GM12878 (cell line): ENCODE results near the gene PLXNA4. TPM values are rescaled to one million over a fixed set of nuclear protein-coding genes. Genes with fewer than 3 reads are reported as not detected.

Experiments used
- ATAC-seq: fragments of 200-7000 bp; cut with Tn5 transposase; 3 replicates; pipeline ENCODE4 v1.9.1; 2020; ENCODE audit warnings: mild to moderate bottlenecking, moderate library complexity
- BruUV-seq: library from RNA; stranded (reverse); fragments of 400-500 nt; replicated peaks from 2 replicates; lab custom pipeline; 2021; lab: Mats Ljungman, UMichigan
- CTCF ChIA-PET: fragments of 300-600 bp; sonication (Branson Sonifier 250); formaldehyde crosslinking; extraction: SDS; loops from one replicate; lab custom pipeline; 2021; ENCODE audit warnings: inconsistent platforms; lab: Yijun Ruan, JAX
- POLR2A ChIA-PET: fragments of 350-600 bp; formaldehyde crosslinking; extraction: SDS; loops from one replicate; lab custom pipeline; 2021; ENCODE audit warnings: inconsistent platforms; lab: Charles Lee
- RAD21 ChIA-PET: fragments of 300-600 bp; sonication (Branson Sonifier 250); formaldehyde crosslinking; loops from one replicate; lab custom pipeline; 2023; ENCODE audit warnings: antibody characterized with exemption; ENCODE audit not compliant: unreplicated experiment; lab: Charles Lee
- SMC1A ChIA-PET: fragments of 300-600 bp; sonication (Branson Sonifier 250); formaldehyde crosslinking; loops from one replicate; lab custom pipeline; 2023; ENCODE audit not compliant: unreplicated experiment, uncharacterized antibody; lab: Charles Lee
- DNase-seq: peaks from one replicate; pipeline ENCODE4 v3.0.0-alpha.2; 2011; ENCODE audit warnings: low read depth, low spot score
- FAIRE-seq: peaks from 3 replicates; lab custom pipeline; 2011; peaks lifted over from hg19 to GRCh38; lab: Jason Lieb, UNC
- H2AFZ ChIP-seq: 2 replicates; pipeline ENCODE4 v1.6.0; 2011; ENCODE audit warnings: low read depth, low read length, control low read depth; ENCODE audit not compliant: control insufficient read depth
- H3K27ac ChIP-seq: 2 replicates; pipeline ENCODE4 v1.5.1; 2011; ENCODE audit warnings: control low read depth; ENCODE audit not compliant: control insufficient read depth, insufficient read depth
- H3K27me3 ChIP-seq, 2 experiments: replicated peaks in 1 of 2; 2 replicates each; pipeline versions ENCODE4 v1.6.0 to v1.6.1; 2011; ENCODE audit warnings: low read length in 1 of 2; ENCODE audit not compliant: control insufficient read depth in 2 of 2, insufficient read depth in 2 of 2
- H3K36me3 ChIP-seq, 2 experiments: 2 replicates each; pipeline ENCODE4 v1.5.1; 2011; ENCODE audit warnings: low read length in 1 of 2; ENCODE audit not compliant: control insufficient read depth in 2 of 2, insufficient read depth in 2 of 2
- H3K4me1 ChIP-seq: 2 replicates; pipeline ENCODE4 v1.6.1; 2011; ENCODE audit warnings: mild to moderate bottlenecking, low read length, moderate library complexity, mixed read lengths; ENCODE audit not compliant: control insufficient read depth, insufficient read depth
- H3K4me2 ChIP-seq: 2 replicates; pipeline ENCODE4 v1.6.0; 2011; ENCODE audit warnings: control low read depth; ENCODE audit not compliant: control insufficient read depth, insufficient read depth
- H3K4me3 ChIP-seq: fragments of 200-600 bp; sonication (generic); 2 replicates; pipeline ENCODE4 v1.5.1; 2016
- H3K79me2 ChIP-seq: 2 replicates; pipeline ENCODE4 v1.6.0; 2011; ENCODE audit warnings: low read length; ENCODE audit not compliant: control insufficient read depth, insufficient read depth
- H3K9ac ChIP-seq: 2 replicates; pipeline ENCODE4 v1.8.0; 2011; ENCODE audit warnings: low read length, control low read depth, mixed read lengths; ENCODE audit not compliant: control insufficient read depth, insufficient read depth
- H3K9me3 ChIP-seq: replicated peaks from 3 replicates; pipeline ENCODE4 v1.5.1; 2011; ENCODE audit warnings: mild to moderate bottlenecking, low read length; ENCODE audit not compliant: control insufficient read depth, insufficient read depth
- H4K20me1 ChIP-seq: 2 replicates; pipeline ENCODE4 v1.6.0; 2011; ENCODE audit not compliant: control insufficient read depth, insufficient read depth
- BACH1 ChIP-seq: fragments of 450-650 bp; IDR thresholded peaks from 2 replicates; pipeline ENCODE4 v1.6.1; 2017; ENCODE audit warnings: mild to moderate bottlenecking, borderline replicate concordance
- CREB1 ChIP-seq: IDR thresholded peaks from 2 replicates; pipeline ENCODE4 v1.6.1; 2012; ENCODE audit warnings: low read depth, mild to moderate bottlenecking, inconsistent platforms
- FOS ChIP-seq: IDR thresholded peaks from 3 replicates; pipeline ENCODE4 v1.6.1; 2011; ENCODE audit warnings: borderline replicate concordance; ENCODE audit not compliant: insufficient read length; ENCODE audit errors: extremely low read depth
- GATAD2B ChIP-seq: fragments of 450-650 bp; conservative IDR thresholded peaks from 2 replicates; pipeline ENCODE4 v1.6.1; 2017; ENCODE audit warnings: low read depth, mild to moderate bottlenecking, moderate library complexity
- NFYA ChIP-seq: IDR thresholded peaks from 2 replicates; pipeline ENCODE4 v1.6.1; 2011; ENCODE audit warnings: low read depth, mild to moderate bottlenecking, low read length, improper control_type of control experiment, borderline replicate concordance
- PAX8 ChIP-seq: fragments of 450-650 bp; IDR thresholded peaks from 2 replicates; pipeline ENCODE4 v1.6.1; 2017; ENCODE audit warnings: mild to moderate bottlenecking, moderate library complexity
- RAD21 ChIP-seq: IDR thresholded peaks from 2 replicates; pipeline ENCODE4 v1.6.1; 2011; ENCODE audit warnings: mild to moderate bottlenecking, low read depth, low read length, moderate library complexity; ENCODE audit not compliant: insufficient read depth
- RCOR1 ChIP-seq: conservative IDR thresholded peaks from 2 replicates; pipeline ENCODE4 v1.6.1; 2012; ENCODE audit warnings: low read depth, low read length, improper control_type of control experiment
- YBX1 ChIP-seq: fragments of 450-650 bp; IDR thresholded peaks from 2 replicates; pipeline ENCODE4 v1.6.1; 2016; ENCODE audit warnings: antibody characterized with exemption
- ZBTB11 ChIP-seq: fragments of 450-650 bp; formaldehyde crosslinking; IDR thresholded peaks from 2 replicates; pipeline ENCODE4 v1.5.0; 2022; ENCODE audit warnings: mild to moderate bottlenecking, missing genetic modification characterization
- ZNF274 ChIP-seq: IDR thresholded peaks from one replicate; pipeline ENCODE4 v1.8.0; 2011; ENCODE audit not compliant: insufficient read length, insufficient read depth
- WGBS: methylation state at CpG from one replicate; pipeline ENCODE4 v1.1.6; 2016; ENCODE audit warnings: low lambda C conversion rate; ENCODE audit not compliant: insufficient replicate concordance, insufficient coverage; ENCODE audit errors: missing lambda C conversion rate; 5-methylcytosine and 5-hydroxymethylcytosine counted together
- in situ Hi-C: fragments of 300-500 bp; cut with MboI; formaldehyde crosslinking; loops from 9 replicates; pipeline ENCODE4 v1.14.3; 2018; ENCODE audit warnings: mixed read lengths
- intact Hi-C: fragments of 100-400 bp; cut with micrococcal nuclease; formaldehyde crosslinking; loops from one replicate; pipeline ENCODE4 v1.14.2; 2022; ENCODE audit not compliant: unreplicated experiment
- polyA plus RNA-seq, 11 experiments: library from polyadenylated mRNA; depleted of rRNA in 4 of 11; unstranded in 6 of 11; stranded (reverse) in 5 of 11; fragments of >200 nt; fragmentation: Nextera tagmentation in 4 of 11; fragmentation: Illumina TruSeq in 1 of 11; extraction: Ambion mirVana in 4 of 11; extraction: Trizol in 1 of 11; gene quantifications; 1 replicate in 1 of 11; 2 replicates in 10 of 11; pipeline versions ENCODE4 v1.2.1 to v1.2.3, GENCODE V29; 2011 to 2016; ENCODE audit warnings: inconsistent platforms in 2 of 11, missing spikeins in 2 of 11, low read depth in 1 of 11
- total RNA-seq, 4 experiments: library from RNA; depleted of rRNA in 3 of 4; stranded (reverse); fragments of >200 nt in 3 of 4; fragmentation: Illumina TruSeq in 1 of 4; extraction: Trizol in 1 of 4; gene quantifications; 2 replicates each; pipeline versions ENCODE4 v1.2.1 to v1.2.3, GENCODE V29; 2013 to 2021

PLXNA4 gene
- total and polyA plus RNA-seq, 10 of the 15 experiments (the other 5 are each of a cell fraction or from before 2014, with no cell fraction given) = 0.03 TPM; not detected in 9

GRCh38 chr7:132499487-132499886, 76.8 kb downstream of the PLXNA4 start:
- H3K27ac ChIP-seq = no peak overlapping the region
- POLR2A ChIA-PET = no interaction called here
- no peaks in the 10 kb centered on the region for H4K20me1 ChIP-seq
- H3K4me3 ChIP-seq = no peak overlapping the region
- H3K36me3 ChIP-seq = no peaks in the 10 kb centered on the region
- in situ Hi-C loops (no loop called here), intact Hi-C loops (no loop called here)
- BruUV-seq = no TSS peak
- SMC1A ChIA-PET = no interaction called here
- no peaks in the 10 kb centered on the region for H3K9me3 ChIP-seq
- RAD21 ChIA-PET = no interaction called here
- CTCF ChIA-PET = no interaction called here
- no peaks in the 10 kb centered on the region for H3K4me1 ChIP-seq
- TF ChIP-seq YBX1 (no peak), FOS (no peak), NFYA (no peak)
- ATAC-seq (no peak), FAIRE-seq (no peak), DNase-seq (no peak)
- no peaks in the 10 kb centered on the region for H3K79me2 ChIP-seq
- 31% methylated on average over 5 of the region's 5 CpGs for WGBS
- H3K27me3 ChIP-seq = no peaks in the 10 kb centered on the region; a peak in 3 of 4 replicates
- no peak overlapping the region for H3K4me2 ChIP-seq
- H2AFZ ChIP-seq = no peak overlapping the region
- no peak overlapping the region for H3K9ac ChIP-seq

DNA sequence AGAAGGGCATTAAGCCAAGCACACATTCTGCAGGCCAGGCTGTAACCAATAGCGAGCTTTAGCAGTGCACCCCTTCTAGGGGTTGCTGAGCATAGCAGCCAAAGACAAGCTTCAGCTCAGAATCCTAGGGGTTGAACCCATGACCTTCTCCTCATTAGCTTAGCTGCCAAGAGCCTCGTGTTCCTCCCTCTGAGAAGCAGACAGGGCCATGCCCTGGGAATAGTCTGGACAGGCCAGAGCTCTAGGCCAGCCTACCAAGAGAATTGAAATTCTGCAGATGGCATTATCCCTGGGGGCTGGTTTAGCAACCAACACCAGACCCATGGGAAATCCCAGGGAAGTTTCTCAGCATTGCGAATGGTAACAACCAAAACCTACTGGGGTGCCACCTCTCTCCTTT, 77.2 kb downstream of the PLXNA4 start:
- SMC1A ChIA-PET = no interaction called here
- no peaks in the 10 kb centered on the region; a peak in 2 of 4 replicates for H3K27me3 ChIP-seq
- WGBS = 36% methylated on average over 3 of the region's 3 CpGs
- H2AFZ ChIP-seq = no peak overlapping the region
- no peaks in the 10 kb centered on the region for H4K20me1 ChIP-seq
- H3K79me2 ChIP-seq = no peaks in the 10 kb centered on the region
- H3K4me1 ChIP-seq = no peaks in the 10 kb centered on the region
- DNase-seq (no peak), FAIRE-seq (no peak), ATAC-seq (no peak)
- POLR2A ChIA-PET = no interaction called here
- H3K4me2 ChIP-seq = no peak overlapping the region
- in situ Hi-C loops = no loop called here
- RAD21 ChIA-PET = no interaction called here
- no peaks in the 10 kb centered on the region for H3K36me3 ChIP-seq
- H3K9me3 ChIP-seq = no peaks in the 10 kb centered on the region
- no peak overlapping the region for H3K4me3 ChIP-seq
- no TSS peak for BruUV-seq
- H3K9ac ChIP-seq = no peak overlapping the region
- CTCF ChIA-PET = no interaction called here
- no peak overlapping the region for H3K27ac ChIP-seq
- intact Hi-C loops = no loop called here
- TF ChIP-seq ZBTB11 (CRISPR knock-in tag) (no peak), BACH1 (no peak), CREB1 (no peak), GATAD2B (no peak), RAD21 (no peak), PAX8 (no peak), ZNF274 (no peak), RCOR1 (no peak)
